IMR-90 (cell line): ENCODE results near the gene LRRC8B. TPM values are rescaled to one million over a fixed set of nuclear protein-coding genes. Genes with fewer than 3 reads are reported as not detected.

Experiments
- ATAC-seq: fragments of 200-7000 bp; cut with Tn5 transposase; 2 replicates; pipeline ENCODE4 v1.9.1; 2020; ENCODE audit warnings: low read depth, mild to moderate bottlenecking, moderate library complexity
- BruUV-seq: library from RNA; stranded (reverse); fragments of 400-500 nt; replicated peaks from 2 replicates; lab custom pipeline; 2021; lab: Mats Ljungman, UMichigan
- CTCF ChIA-PET: fragments of 300-600 bp; formaldehyde crosslinking; extraction: SDS; loops from one replicate; lab custom pipeline; 2021; ENCODE audit warnings: antibody characterized with exemption; lab: Yijun Ruan, JAX
- POLR2A ChIA-PET: fragments of 300-600 bp; sonication (Branson Sonifier 250); formaldehyde crosslinking; loops from one replicate; lab custom pipeline; 2022; ENCODE audit warnings: antibody characterized with exemption; ENCODE audit not compliant: unreplicated experiment; lab: Charles Lee
- DNase-seq: peaks from one replicate; pipeline ENCODE4 v3.0.0; 2013
- H2AFZ ChIP-seq: replicated peaks from 2 replicates; pipeline ENCODE3; 2013; ENCODE audit warnings: low read length, mild to moderate bottlenecking; ENCODE audit not compliant: poor library complexity
- H2AK5ac ChIP-seq: 2 replicates; pipeline ENCODE4 v1.6.1; 2013; ENCODE audit warnings: low read depth, low read length, inconsistent platforms
- H2AK9ac ChIP-seq: replicated peaks from 2 replicates; pipeline ENCODE3; 2013; ENCODE audit warnings: mild to moderate bottlenecking, low read depth, low read length, moderate library complexity; ENCODE audit not compliant: poor library complexity
- H2BK120ac ChIP-seq: 2 replicates; pipeline ENCODE4 v1.6.1; 2013; ENCODE audit warnings: low read depth, low read length, inconsistent platforms
- H2BK15ac ChIP-seq: 3 replicates; pipeline ENCODE4 v1.6.1; 2013; ENCODE audit warnings: low read depth, low read length, inconsistent platforms
- H2BK20ac ChIP-seq: 2 replicates; pipeline ENCODE4 v1.6.1; 2013; ENCODE audit warnings: low read depth, mild to moderate bottlenecking, inconsistent platforms, low read length, moderate library complexity
- H2BK5ac ChIP-seq: 2 replicates; pipeline ENCODE4 v1.6.1; 2013; ENCODE audit warnings: mild to moderate bottlenecking, low read depth, low read length, inconsistent platforms; ENCODE audit not compliant: poor library complexity, severe bottlenecking
- H3K14ac ChIP-seq: replicated peaks from 2 replicates; pipeline ENCODE4 v1.6.1; 2013; ENCODE audit warnings: low read depth, low read length, inconsistent platforms
- H3K18ac ChIP-seq: 2 replicates; pipeline ENCODE4 v1.6.1; 2013; ENCODE audit warnings: low read depth, low read length, control low read depth
- H3K23ac ChIP-seq: 2 replicates; pipeline ENCODE4 v1.6.1; 2013; ENCODE audit warnings: low read depth, low read length, inconsistent platforms
- H3K27ac ChIP-seq: 2 replicates; pipeline ENCODE4 v1.5.1; 2013; ENCODE audit warnings: mild to moderate bottlenecking, control low read depth, low read length; ENCODE audit not compliant: insufficient read depth
- H3K27me3 ChIP-seq: 2 replicates; pipeline ENCODE4 v1.6.1; 2013; ENCODE audit warnings: low read length; ENCODE audit not compliant: control insufficient read depth, insufficient read depth
- H3K36me3 ChIP-seq: 2 replicates; pipeline ENCODE4 v1.6.1; 2013; ENCODE audit warnings: low read length, mixed read lengths; ENCODE audit not compliant: control insufficient read depth, insufficient read depth
- H3K4ac ChIP-seq: 2 replicates; pipeline ENCODE4 v1.6.1; 2013; ENCODE audit warnings: low read depth, low read length, inconsistent platforms
- H3K4me1 ChIP-seq: 2 replicates; pipeline ENCODE4 v1.6.1; 2013; ENCODE audit warnings: low read length, mixed read lengths; ENCODE audit not compliant: control insufficient read depth, insufficient read depth
- H3K4me2 ChIP-seq: 2 replicates; pipeline ENCODE4 v1.6.1; 2013; ENCODE audit warnings: low read depth, mild to moderate bottlenecking, control low read depth, low read length, moderate library complexity
- H3K4me3 ChIP-seq: 2 replicates; pipeline ENCODE4 v1.5.1; 2013; ENCODE audit warnings: low read depth, mild to moderate bottlenecking, control low read depth, low read length, moderate library complexity; ENCODE audit not compliant: insufficient read depth
- H3K56ac ChIP-seq: 2 replicates; pipeline ENCODE4 v1.6.1; 2013; ENCODE audit warnings: low read length, inconsistent platforms; ENCODE audit not compliant: insufficient read depth; ENCODE audit errors: extremely low read depth
- H3K79me1 ChIP-seq, 2 experiments: 2 replicates each; pipeline ENCODE4 v1.6.1; 2013; ENCODE audit warnings: low read length in 2 of 2, inconsistent platforms in 1 of 2, low read depth in 1 of 2
- H3K9ac ChIP-seq: 2 replicates; pipeline ENCODE4 v1.6.1; 2013; ENCODE audit warnings: low read depth, low read length, control low read depth
- H3K9me1 ChIP-seq: 2 replicates; pipeline ENCODE4 v1.6.1; 2013; ENCODE audit warnings: low read length, inconsistent platforms; ENCODE audit not compliant: insufficient read depth
- H3K9me3 ChIP-seq: 2 replicates; pipeline ENCODE4 v1.6.1; 2013; ENCODE audit warnings: low read length; ENCODE audit not compliant: control insufficient read depth, insufficient read depth
- H4K20me1 ChIP-seq: 2 replicates; pipeline ENCODE4 v1.6.1; 2013; ENCODE audit warnings: low read length, inconsistent platforms; ENCODE audit not compliant: insufficient read depth
- H4K5ac ChIP-seq: 2 replicates; pipeline ENCODE4 v1.6.1; 2013; ENCODE audit warnings: mild to moderate bottlenecking, low read depth, low read length, control low read depth
- H4K8ac ChIP-seq, 2 experiments: 2 replicates each; pipeline ENCODE4 v1.6.1; 2013; ENCODE audit warnings: low read depth in 2 of 2, low read length in 2 of 2, control low read depth in 1 of 2, inconsistent platforms in 1 of 2
- H4K91ac ChIP-seq: 2 replicates; pipeline ENCODE4 v1.6.1; 2013; ENCODE audit warnings: low read depth, low read length, inconsistent platforms; ENCODE audit not compliant: insufficient read depth
- BHLHE40 ChIP-seq: fragments of 150-350 bp; IDR thresholded peaks from 2 replicates; pipeline ENCODE4 v1.6.1; 2016; ENCODE audit warnings: mild to moderate bottlenecking, low read depth, low read length
- NFE2L2 ChIP-seq: fragments of 150-350 bp; IDR thresholded peaks from 2 replicates; pipeline ENCODE4 v1.6.1; 2016; ENCODE audit warnings: low read depth, mild to moderate bottlenecking, low read length
- RFX5 ChIP-seq: IDR thresholded peaks from 2 replicates; pipeline ENCODE4 v1.8.0; 2012; ENCODE audit warnings: low read depth, mild to moderate bottlenecking, low read length, moderate library complexity
- WGBS, 2 experiments: methylation state at CpG; one replicate each; pipeline versions ENCODE4 v1.1.5 to v1.1.7; 2013; ENCODE audit warnings: missing lambda C conversion rate in 2 of 2; ENCODE audit not compliant: insufficient read length in 1 of 2; ENCODE audit errors: extremely low coverage in 2 of 2; 5-methylcytosine and 5-hydroxymethylcytosine counted together
- dilution Hi-C: fragments of 300-500 bp; cut with HindIII; formaldehyde crosslinking; loops from one replicate; pipeline ENCODE4 v1.14.3; 2018; ENCODE audit warnings: low sequenced_read_pairs; ENCODE audit not compliant: unreplicated experiment
- in situ Hi-C: fragments of 300-500 bp; cut with MboI; formaldehyde crosslinking; loops from 3 replicates; pipeline ENCODE4 v1.14.3; 2019; ENCODE audit warnings: low sequenced_read_pairs, inconsistent platforms, mixed read lengths
- intact Hi-C: fragments of 100-400 bp; cut with micrococcal nuclease; formaldehyde crosslinking; loops from 2 replicates; pipeline ENCODE4 v1.10.0; 2022
- polyA plus RNA-seq, 3 experiments: library from polyadenylated mRNA; depleted of rRNA; stranded (reverse); fragments of >200 nt; gene quantifications; 2 replicates each; pipeline ENCODE4 v1.2.3, GENCODE V29; 2012; ENCODE audit warnings: low replicate concordance in 1 of 3
- total RNA-seq: library from RNA; depleted of rRNA; stranded (reverse); fragments of >200 nt; gene quantifications from 2 replicates; pipeline ENCODE4 v1.2.3, GENCODE V29; 2012
- TF ChIP-seq, protein P1 (sequence below): fragments of 150-350 bp; IDR thresholded peaks from 2 replicates; pipeline ENCODE4 v1.6.1; 2017; ENCODE audit warnings: mild to moderate bottlenecking, antibody characterized with exemption, low read length, low read depth

LRRC8B gene
- total and polyA plus RNA-seq, 2 of the 4 experiments (the other 2 are of a cell fraction): 0.74 to 1.8 TPM

DNA sequence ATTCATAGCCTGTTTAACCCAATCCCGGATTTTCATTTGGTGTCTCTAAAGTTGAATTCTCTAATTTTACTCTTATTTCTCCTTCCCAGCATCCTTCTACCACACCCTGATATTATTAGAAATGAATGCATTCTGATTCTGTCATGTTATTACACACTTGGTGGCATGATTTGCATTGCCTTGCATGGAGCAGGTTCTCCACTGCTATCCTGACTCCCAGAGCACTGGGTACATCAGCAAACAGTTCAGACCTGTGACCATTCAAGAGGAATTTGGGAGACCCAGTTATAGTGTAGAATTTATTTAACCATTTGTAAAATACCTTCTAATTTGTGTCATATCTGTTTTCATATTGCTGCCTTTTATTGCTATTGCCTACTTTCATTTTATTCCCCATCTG lies 2.6 kb downstream of the LRRC8B start:
- Histone ChIP-seq H3K4me2 (no peak overlapping the region), H4K8ac (no peak overlapping the region), H3K9me3 (no peaks in the 10 kb centered on the region), H3K79me1 (no peaks in the 10 kb centered on the region), H3K9ac (no peak overlapping the region), H3K14ac (no peak overlapping the region), H2BK5ac (no peak overlapping the region), H3K4me1 (peaks cover 2% of the 10 kb centered on the region; the same call in 1 of the 2 replicates), H2AK5ac (no peak overlapping the region), H3K27me3 (peaks cover 2% of the 10 kb centered on the region; the same call in 1 of the 2 replicates), H3K56ac (no peak overlapping the region), H3K4me3 (no peak overlapping the region), H4K91ac (no peak overlapping the region), H2AFZ (no peak overlapping the region), H3K27ac (no peak overlapping the region), H2BK20ac (no peak overlapping the region), H3K23ac (no peak overlapping the region), H3K9me1 (no peaks in the 10 kb centered on the region), H3K18ac (no peak overlapping the region), H4K5ac (no peak overlapping the region), H2AK9ac (no peak overlapping the region), H2BK15ac (no peak overlapping the region), H3K4ac (no peak overlapping the region), H4K20me1 (no peaks in the 10 kb centered on the region), H3K36me3 (no peaks in the 10 kb centered on the region), H2BK120ac (no peak overlapping the region)
- no peak for ATAC-seq
- dilution Hi-C loops: no loop called here
- intact Hi-C loops: loop anchor here (1.0 kb wide), 1 partner anchor 64 kb away; no protein-coding TSS in a partner anchor
- TF ChIP-seq RFX5 (no peak), NFE2L2 (no peak), BHLHE40 (no peak)
- TF ChIP-seq, protein P1, sequence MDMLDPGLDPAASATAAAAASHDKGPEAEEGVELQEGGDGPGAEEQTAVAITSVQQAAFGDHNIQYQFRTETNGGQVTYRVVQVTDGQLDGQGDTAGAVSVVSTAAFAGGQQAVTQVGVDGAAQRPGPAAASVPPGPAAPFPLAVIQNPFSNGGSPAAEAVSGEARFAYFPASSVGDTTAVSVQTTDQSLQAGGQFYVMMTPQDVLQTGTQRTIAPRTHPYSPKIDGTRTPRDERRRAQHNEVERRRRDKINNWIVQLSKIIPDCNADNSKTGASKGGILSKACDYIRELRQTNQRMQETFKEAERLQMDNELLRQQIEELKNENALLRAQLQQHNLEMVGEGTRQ: no peak
- BruUV-seq: no TSS peak
- POLR2A ChIA-PET: no interaction called here
- in situ Hi-C loops: no loop called here
- no CpG with 5 or more reads among the region's 1 CpG for WGBS, 2 experiments
- no peak for DNase-seq
- CTCF ChIA-PET: no interaction called here
